HCT116 (cell line): Measurements from ENCODE around the gene CSPG4.
"Not testable (repeated sequence)": the region's sequence is repeated elsewhere in the genome, so short reads cannot be mapped to it uniquely, and the experiment has no call there.

Source experiments
- EZH2 ChIP-seq: fragments of 200-600 bp; sonication (generic); IDR thresholded peaks from 2 replicates; pipeline ENCODE4 v1.6.1; 2017; ENCODE audit warnings: antibody characterized with exemption, mixed run types
- POLR2A ChIP-seq: IDR thresholded peaks from 2 replicates; pipeline ENCODE4 v1.7.0; 2011; ENCODE audit warnings: borderline replicate concordance; ENCODE audit not compliant: insufficient read depth, insufficient read length; ENCODE audit errors: extremely low read depth
- SP1 ChIP-seq: IDR thresholded peaks from 2 replicates; pipeline ENCODE4 v1.6.1; 2012; ENCODE audit warnings: low read depth
- ZFX ChIP-seq: fragments of 450-650 bp; IDR thresholded peaks from 2 replicates; pipeline ENCODE4 v1.6.1; 2017
- TF ChIP-seq, protein P1 (sequence below), 3 experiments: fragments of 200-600 bp in 1 of 3; sonication (generic) in 1 of 3; IDR thresholded peaks in 2 of 3; conservative IDR thresholded peaks in 1 of 3; 2 replicates each; pipeline ENCODE4 v1.5.1; 2012 to 2017; ENCODE audit warnings: low read depth in 2 of 3, low read length in 2 of 3, antibody characterized with exemption in 1 of 3, borderline replicate concordance in 1 of 3, control low read depth in 1 of 3, mild to moderate bottlenecking in 1 of 3, mixed read lengths in 1 of 3, mixed run types in 1 of 3, moderate library complexity in 1 of 3; ENCODE audit not compliant: insufficient read depth in 1 of 3
- TF ChIP-seq, protein P2 (sequence below): IDR thresholded peaks from 2 replicates; pipeline ENCODE4 v1.6.1; 2012

DNA sequence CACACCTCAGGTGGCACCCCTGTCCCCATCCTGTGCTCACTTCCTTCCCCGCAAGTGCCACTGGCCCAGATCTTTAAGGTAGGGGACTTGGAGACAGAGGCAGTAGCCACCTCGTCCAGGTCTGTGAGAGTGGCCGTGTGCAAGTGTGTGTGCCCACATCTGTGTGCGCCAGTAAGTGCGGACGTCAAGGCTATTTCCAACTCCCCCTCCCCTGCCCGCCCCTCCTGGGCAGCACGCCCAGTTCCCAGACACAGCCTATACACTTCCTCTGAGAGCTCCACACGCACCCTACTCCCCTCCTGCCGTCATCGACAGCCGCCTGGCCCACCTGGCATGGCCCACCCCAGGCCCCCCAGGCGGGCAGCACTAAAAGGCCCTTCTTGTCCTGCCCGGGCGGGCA, 3.2 kb downstream of the CSPG4 start:
- not testable (repeated sequence) for TF ChIP-seq SP1, POLR2A, EZH2, ZFX
- TF ChIP-seq, protein P1, sequence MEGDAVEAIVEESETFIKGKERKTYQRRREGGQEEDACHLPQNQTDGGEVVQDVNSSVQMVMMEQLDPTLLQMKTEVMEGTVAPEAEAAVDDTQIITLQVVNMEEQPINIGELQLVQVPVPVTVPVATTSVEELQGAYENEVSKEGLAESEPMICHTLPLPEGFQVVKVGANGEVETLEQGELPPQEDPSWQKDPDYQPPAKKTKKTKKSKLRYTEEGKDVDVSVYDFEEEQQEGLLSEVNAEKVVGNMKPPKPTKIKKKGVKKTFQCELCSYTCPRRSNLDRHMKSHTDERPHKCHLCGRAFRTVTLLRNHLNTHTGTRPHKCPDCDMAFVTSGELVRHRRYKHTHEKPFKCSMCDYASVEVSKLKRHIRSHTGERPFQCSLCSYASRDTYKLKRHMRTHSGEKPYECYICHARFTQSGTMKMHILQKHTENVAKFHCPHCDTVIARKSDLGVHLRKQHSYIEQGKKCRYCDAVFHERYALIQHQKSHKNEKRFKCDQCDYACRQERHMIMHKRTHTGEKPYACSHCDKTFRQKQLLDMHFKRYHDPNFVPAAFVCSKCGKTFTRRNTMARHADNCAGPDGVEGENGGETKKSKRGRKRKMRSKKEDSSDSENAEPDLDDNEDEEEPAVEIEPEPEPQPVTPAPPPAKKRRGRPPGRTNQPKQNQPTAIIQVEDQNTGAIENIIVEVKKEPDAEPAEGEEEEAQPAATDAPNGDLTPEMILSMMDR (IDR thresholded peaks at IDR 0.05 in 2 of 3, conservative IDR thresholded peaks at IDR 0.05 in 1 of 3; ENCODE audit: borderline replicate concordance in 1 of 3, insufficient read depth in 1 of 3, low read depth in 2 of 3, low read length in 2 of 3): not testable (repeated sequence)
- TF ChIP-seq, protein P2, sequence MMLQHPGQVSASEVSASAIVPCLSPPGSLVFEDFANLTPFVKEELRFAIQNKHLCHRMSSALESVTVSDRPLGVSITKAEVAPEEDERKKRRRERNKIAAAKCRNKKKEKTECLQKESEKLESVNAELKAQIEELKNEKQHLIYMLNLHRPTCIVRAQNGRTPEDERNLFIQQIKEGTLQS: not testable (repeated sequence)
